OCI-LY1 (cell line): ENCODE measurements around the gene SLC27A1.

Experiments used
- H2AFZ ChIP-seq: fragments of 200-600 bp; sonication (generic), shearing (Covaris generic); 2 replicates; pipeline ENCODE4 v1.6.0; 2014; ENCODE audit warnings: antibody characterized with exemption, mild to moderate bottlenecking, low read length
- H3F3A ChIP-seq: fragments of 200-600 bp; sonication (generic), shearing (Covaris generic); 2 replicates; pipeline ENCODE4 v1.6.0; 2014; ENCODE audit warnings: mild to moderate bottlenecking, antibody characterized with exemption, low read length, moderate library complexity; ENCODE audit not compliant: insufficient read depth
- H3K27ac ChIP-seq: fragments of 200-600 bp; sonication (generic); 2 replicates; pipeline ENCODE4 v1.5.1; 2014; ENCODE audit warnings: low read length, mixed run types, mild to moderate bottlenecking, low read depth; ENCODE audit not compliant: poor library complexity, severe bottlenecking
- H3K27me3 ChIP-seq: fragments of 200-600 bp; sonication (generic); 2 replicates; pipeline ENCODE4 v1.6.0; 2014; ENCODE audit warnings: antibody characterized with exemption, mild to moderate bottlenecking, low read length, moderate library complexity; ENCODE audit not compliant: insufficient read depth
- H3K36me3 ChIP-seq: fragments of 200-600 bp; sonication (generic); 2 replicates; pipeline ENCODE4 v1.6.1; 2014; ENCODE audit warnings: mild to moderate bottlenecking, antibody characterized with exemption, low read length, moderate library complexity, mixed read lengths; ENCODE audit not compliant: insufficient read depth
- H3K4me1 ChIP-seq: fragments of 200-600 bp; sonication (generic); 2 replicates; pipeline ENCODE4 v1.5.1; 2014; ENCODE audit warnings: mild to moderate bottlenecking, low read length, moderate library complexity; ENCODE audit not compliant: insufficient read depth, severe bottlenecking
- H3K4me2 ChIP-seq: fragments of 200-600 bp; sonication (generic), shearing (Covaris generic); 2 replicates; pipeline ENCODE4 v1.6.1; 2014; ENCODE audit warnings: low read length
- H3K4me3 ChIP-seq: fragments of 200-600 bp; sonication (generic); 2 replicates; pipeline ENCODE4 v1.5.1; 2014; ENCODE audit warnings: low read length, low read depth, mild to moderate bottlenecking, mixed read lengths; ENCODE audit not compliant: poor library complexity, severe bottlenecking
- H3K79me2 ChIP-seq: fragments of 200-600 bp; shearing (Covaris generic); 2 replicates; pipeline ENCODE4 v1.6.1; 2016; ENCODE audit warnings: mixed run types, low read length, mixed read lengths; ENCODE audit not compliant: insufficient read depth
- H3K9ac ChIP-seq: fragments of 200-600 bp; sonication (generic), shearing (Covaris generic); 2 replicates; pipeline ENCODE4 v1.6.1; 2014; ENCODE audit warnings: mild to moderate bottlenecking, low read length, mixed read lengths
- H3K9me2 ChIP-seq: fragments of 200-600 bp; sonication (generic), shearing (Covaris generic); 2 replicates; pipeline ENCODE4 v1.6.1; 2014; ENCODE audit warnings: low read depth, mild to moderate bottlenecking, low read length, mixed read lengths
- H3K9me3 ChIP-seq: fragments of 200-600 bp; shearing (Covaris generic); 2 replicates; pipeline ENCODE4 v1.6.1; 2014; ENCODE audit warnings: low read length, mixed read lengths
- H4K20me1 ChIP-seq: fragments of 200-600 bp; sonication (generic), shearing (Covaris generic); 2 replicates; pipeline ENCODE4 v1.6.0; 2016; ENCODE audit warnings: mild to moderate bottlenecking, low read length; ENCODE audit not compliant: insufficient read depth
- CTCF ChIP-seq: fragments of 200-600 bp; sonication (generic), shearing (Covaris generic); IDR thresholded peaks from 2 replicates; pipeline ENCODE4 v1.5.1; 2017; ENCODE audit warnings: mild to moderate bottlenecking, antibody characterized with exemption, low read length, moderate library complexity, mixed read lengths
- EZH2 ChIP-seq: fragments of 200-600 bp; sonication (generic), shearing (Covaris generic); IDR thresholded peaks from 2 replicates; pipeline ENCODE4 v1.8.0; 2017; ENCODE audit warnings: borderline replicate concordance, mixed run types, mild to moderate bottlenecking, antibody characterized with exemption, low read length, moderate library complexity, mixed read lengths

SLC27A1 gene

GRCh38 chr19:17454576-17455071 lies 15.7 kb upstream of the SLC27A1 start:
- Histone ChIP-seq H3K27me3 (0 out of 2 replicates have a peak, but pooled peaks cover 4% of the 10 kb centered on the region), H3K9ac (no peak overlapping the region), H3K4me3 (no peak overlapping the region), H3K4me1 (peaks cover 4% of the 10 kb centered on the region), H3K4me2 (no peak overlapping the region), H3K36me3 (no peaks in the 10 kb centered on the region), H3F3A (no peaks in the 10 kb centered on the region), H3K27ac (no peak overlapping the region), H3K9me2 (no peaks in the 10 kb centered on the region), H3K79me2 (no peaks in the 10 kb centered on the region), H2AFZ (no peak overlapping the region), H4K20me1 (no peaks in the 10 kb centered on the region), H3K9me3 (no peaks in the 10 kb centered on the region)
- TF ChIP-seq CTCF: no peak
- TF ChIP-seq EZH2: no peak

GRCh38 chr19:17455308-17456123 lies 14.8 kb upstream of the SLC27A1 start:
- Histone ChIP-seq H3K27me3 (peaks cover 4% of the 10 kb centered on the region; the same call in 1 of the 2 replicates), H3K27ac (no peak overlapping the region), H3K4me2 (no peak overlapping the region), H3K9ac (no peak overlapping the region), H3K9me3 (no peaks in the 10 kb centered on the region), H3F3A (no peaks in the 10 kb centered on the region), H3K9me2 (no peaks in the 10 kb centered on the region), H3K79me2 (no peaks in the 10 kb centered on the region), H4K20me1 (no peaks in the 10 kb centered on the region), H3K36me3 (no peaks in the 10 kb centered on the region), H3K4me3 (no peak overlapping the region), H3K4me1 (peaks cover 4% of the 10 kb centered on the region), H2AFZ (no peak overlapping the region)
- TF ChIP-seq CTCF (no peak), EZH2 (no peak)

GRCh38 chr19:17456127-17456526 lies 14.2 kb upstream of the SLC27A1 start:
- TF ChIP-seq CTCF: no peak
- no peak for TF ChIP-seq EZH2
- no peaks in the 10 kb centered on the region for H4K20me1 ChIP-seq
- H3F3A ChIP-seq: no peaks in the 10 kb centered on the region
- no peaks in the 10 kb centered on the region for H3K9me2 ChIP-seq
- no peak overlapping the region for H3K4me2 ChIP-seq
- H3K27me3 ChIP-seq: peaks cover 7% of the 10 kb centered on the region; the same call in 1 of the 2 replicates
- no peaks in the 10 kb centered on the region for H3K79me2 ChIP-seq
- no peak overlapping the region for H3K4me3 ChIP-seq
- H3K9ac ChIP-seq: no peak overlapping the region
- H3K9me3 ChIP-seq: no peaks in the 10 kb centered on the region
- peaks cover 4% of the 10 kb centered on the region for H3K4me1 ChIP-seq
- no peaks in the 10 kb centered on the region for H3K36me3 ChIP-seq
- H2AFZ ChIP-seq: no peak overlapping the region
- no peak overlapping the region for H3K27ac ChIP-seq
